HFFc6 (cell line): ENCODE results near the gene HS3ST1. TPM values are rescaled to one million over a fixed set of nuclear protein-coding genes. Genes with fewer than 3 reads are reported as not detected.

ENCODE experiments used
- DNase-seq: peaks from one replicate; pipeline ENCODE4 v3.0.0-alpha.2; 2018
- H3K27ac Mint-ChIP-seq: 2 replicates; pipeline ENCODE4 v1.8.0; 2020; ENCODE audit warnings: mild to moderate bottlenecking, mixed read lengths
- H3K27me3 Mint-ChIP-seq: 2 replicates; pipeline ENCODE4 v1.8.0; 2021; ENCODE audit warnings: mild to moderate bottlenecking, moderate library complexity, mixed read lengths; ENCODE audit not compliant: insufficient read depth
- H3K36me3 Mint-ChIP-seq: 2 replicates; pipeline ENCODE4 v1.8.0; 2021; ENCODE audit warnings: low read depth, mixed read lengths
- H3K4me1 Mint-ChIP-seq: 2 replicates; pipeline ENCODE4 v1.8.0; 2020; ENCODE audit warnings: low read depth, mixed read lengths
- H3K4me3 Mint-ChIP-seq: 2 replicates; pipeline ENCODE4 v1.8.0; 2020; ENCODE audit warnings: mild to moderate bottlenecking, moderate library complexity, mixed read lengths
- H3K9me3 Mint-ChIP-seq: 2 replicates; pipeline ENCODE4 v1.8.0; 2020; ENCODE audit warnings: mild to moderate bottlenecking, mixed read lengths
- microRNA-seq: library from miRNA; unstranded; fragments of <30 nt; microRNA quantifications from one replicate; pipeline ENCODE4, GENCODE V29; 2019
- total RNA-seq, 6 experiments: library from RNA; stranded (reverse); fragmentation: NEBNext Ultra II Directional; extraction: Animal tissue kit (Norgen Biotek cat#: 25700); gene quantifications; 2 replicates in 1 of 6; 3 replicates in 5 of 6; pipeline ENCODE4 v1.2.3, GENCODE V29; 2021
- TF ChIP-seq, protein P1 (sequence below): fragments of 200-600 bp; sonication (generic); IDR thresholded peaks from 2 replicates; pipeline ENCODE4 v1.5.0; 2021; ENCODE audit warnings: antibody characterized with exemption, mild to moderate bottlenecking

The HS3ST1 gene
- total RNA-seq, 6 experiments from 2014 or later = not detected

DNA sequence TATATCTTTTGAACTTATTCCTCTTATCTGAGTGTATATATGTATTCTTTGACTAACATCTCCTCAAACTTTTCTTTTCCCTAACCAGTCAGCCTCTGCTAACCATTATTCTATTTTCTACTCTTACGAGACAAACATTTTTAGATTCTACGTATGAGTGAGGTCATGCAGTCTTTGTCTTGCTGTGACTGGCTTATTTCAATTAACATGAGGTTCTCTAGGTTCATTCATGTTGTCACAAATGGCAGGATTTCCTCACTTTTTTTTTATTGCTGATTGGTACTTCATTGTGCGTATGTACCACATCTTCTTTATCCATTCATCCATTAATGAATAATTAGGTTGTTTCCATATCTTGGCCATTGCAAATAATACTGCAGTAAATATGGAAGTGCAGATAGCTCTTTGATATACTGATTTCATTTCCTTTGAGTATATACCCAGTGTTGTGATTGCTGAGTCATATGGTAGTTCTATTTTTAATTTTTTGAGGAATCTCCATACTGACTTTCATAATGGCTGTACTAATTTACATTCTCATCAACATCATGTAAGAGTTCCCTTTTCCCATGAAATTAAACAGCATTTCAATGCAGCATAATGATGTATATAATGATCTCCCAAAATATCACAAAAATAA lies 80.1 kb downstream of the HS3ST1 start:
- Mint-ChIP-seq H3K27ac (no peak overlapping the region), H3K36me3 (no peaks in the 10 kb centered on the region; the same call in 1 of the 2 replicates), H3K9me3 (peaks cover 44% of the 10 kb centered on the region), H3K4me1 (no peaks in the 10 kb centered on the region), H3K27me3 (no peaks in the 10 kb centered on the region), H3K4me3 (no peak overlapping the region)
- TF ChIP-seq, protein P1, sequence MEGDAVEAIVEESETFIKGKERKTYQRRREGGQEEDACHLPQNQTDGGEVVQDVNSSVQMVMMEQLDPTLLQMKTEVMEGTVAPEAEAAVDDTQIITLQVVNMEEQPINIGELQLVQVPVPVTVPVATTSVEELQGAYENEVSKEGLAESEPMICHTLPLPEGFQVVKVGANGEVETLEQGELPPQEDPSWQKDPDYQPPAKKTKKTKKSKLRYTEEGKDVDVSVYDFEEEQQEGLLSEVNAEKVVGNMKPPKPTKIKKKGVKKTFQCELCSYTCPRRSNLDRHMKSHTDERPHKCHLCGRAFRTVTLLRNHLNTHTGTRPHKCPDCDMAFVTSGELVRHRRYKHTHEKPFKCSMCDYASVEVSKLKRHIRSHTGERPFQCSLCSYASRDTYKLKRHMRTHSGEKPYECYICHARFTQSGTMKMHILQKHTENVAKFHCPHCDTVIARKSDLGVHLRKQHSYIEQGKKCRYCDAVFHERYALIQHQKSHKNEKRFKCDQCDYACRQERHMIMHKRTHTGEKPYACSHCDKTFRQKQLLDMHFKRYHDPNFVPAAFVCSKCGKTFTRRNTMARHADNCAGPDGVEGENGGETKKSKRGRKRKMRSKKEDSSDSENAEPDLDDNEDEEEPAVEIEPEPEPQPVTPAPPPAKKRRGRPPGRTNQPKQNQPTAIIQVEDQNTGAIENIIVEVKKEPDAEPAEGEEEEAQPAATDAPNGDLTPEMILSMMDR = no peak
- DNase-seq = no peak

DNA sequence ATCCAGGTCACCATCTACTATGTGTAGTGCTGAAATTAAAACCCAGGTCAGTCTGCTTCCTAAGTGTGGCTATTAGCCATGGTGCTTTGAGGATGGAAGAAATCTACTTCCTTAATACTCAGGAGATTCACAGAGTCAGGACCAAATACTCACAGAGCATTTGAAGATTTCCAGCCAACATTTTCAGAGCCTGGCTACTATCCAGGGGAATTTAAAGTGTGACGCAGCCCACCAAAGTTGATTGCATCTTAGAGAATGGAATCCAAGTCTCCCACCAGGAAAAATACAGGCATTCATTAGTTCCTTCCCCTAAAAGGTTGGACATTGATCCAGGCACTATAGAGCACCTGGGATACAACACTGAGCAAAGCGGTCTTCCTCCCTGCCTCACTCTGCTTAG lies 83.8 kb downstream of the HS3ST1 start:
- Mint-ChIP-seq H3K4me1 (no peaks in the 10 kb centered on the region), H3K9me3 (peaks cover 61% of the 10 kb centered on the region), H3K27me3 (no peaks in the 10 kb centered on the region), H3K4me3 (no peak overlapping the region), H3K27ac (no peak overlapping the region), H3K36me3 (no peaks in the 10 kb centered on the region; the same call in 1 of the 2 replicates)
- TF ChIP-seq, protein P1 = no peak
- DNase-seq = no peak

GRCh38 chr4:11343536-11343935 lies 85.2 kb downstream of the HS3ST1 start:
- DNase-seq = no peak
- H3K36me3 Mint-ChIP-seq = no peaks in the 10 kb centered on the region; the same call in 1 of the 2 replicates
- H3K4me3 Mint-ChIP-seq = no peak overlapping the region
- no peaks in the 10 kb centered on the region for H3K27me3 Mint-ChIP-seq
- peaks cover 60% of the 10 kb centered on the region for H3K9me3 Mint-ChIP-seq
- TF ChIP-seq, protein P1 = no peak
- H3K27ac Mint-ChIP-seq = no peak overlapping the region
- H3K4me1 Mint-ChIP-seq = no peaks in the 10 kb centered on the region

Small RNA genes lying within 50 kb of the gene (microRNA-seq; reads per million reads assigned to microRNA genes)
- gene MIR572 = not detected
